ENCODE results near the gene NELFCD. TPM values are rescaled to one million over a fixed set of nuclear protein-coding genes. Genes with fewer than 3 reads are reported as not detected.

NELFCD gene
- total and polyA plus RNA-seq, 9 of the 15 experiments (the other 6 are each of a cell fraction or from before 2014, with no cell fraction given) = 11.7 to 163 (median 96.5) TPM

DNA sequence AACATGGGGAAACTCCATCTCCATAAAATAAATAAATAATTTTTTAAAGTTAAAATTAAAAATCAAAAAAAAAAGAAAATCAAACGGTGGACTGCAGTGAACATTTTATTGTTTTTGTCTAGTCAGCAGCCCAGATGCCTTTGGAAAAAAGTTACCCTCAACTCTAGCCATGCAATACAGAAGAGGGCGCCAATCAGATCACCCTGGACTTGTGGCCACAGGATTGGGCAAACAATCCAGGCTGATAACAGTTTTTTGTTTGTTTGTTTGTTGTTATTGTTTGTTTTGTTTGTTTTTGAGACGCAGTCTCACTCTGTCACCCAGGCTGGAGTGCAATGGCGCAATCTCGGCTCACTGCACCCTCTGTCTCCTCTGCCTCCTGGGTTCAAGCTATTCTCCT is 30.5 kb upstream of the NELFCD start (continued):
- 0 out of 2 replicates have a peak, but pooled peaks have one; percentile 13 for TF ChIP-seq CEBPB (tag; IDR thresholded peaks at IDR 0.05)
- TF ChIP-seq, protein P1, sequence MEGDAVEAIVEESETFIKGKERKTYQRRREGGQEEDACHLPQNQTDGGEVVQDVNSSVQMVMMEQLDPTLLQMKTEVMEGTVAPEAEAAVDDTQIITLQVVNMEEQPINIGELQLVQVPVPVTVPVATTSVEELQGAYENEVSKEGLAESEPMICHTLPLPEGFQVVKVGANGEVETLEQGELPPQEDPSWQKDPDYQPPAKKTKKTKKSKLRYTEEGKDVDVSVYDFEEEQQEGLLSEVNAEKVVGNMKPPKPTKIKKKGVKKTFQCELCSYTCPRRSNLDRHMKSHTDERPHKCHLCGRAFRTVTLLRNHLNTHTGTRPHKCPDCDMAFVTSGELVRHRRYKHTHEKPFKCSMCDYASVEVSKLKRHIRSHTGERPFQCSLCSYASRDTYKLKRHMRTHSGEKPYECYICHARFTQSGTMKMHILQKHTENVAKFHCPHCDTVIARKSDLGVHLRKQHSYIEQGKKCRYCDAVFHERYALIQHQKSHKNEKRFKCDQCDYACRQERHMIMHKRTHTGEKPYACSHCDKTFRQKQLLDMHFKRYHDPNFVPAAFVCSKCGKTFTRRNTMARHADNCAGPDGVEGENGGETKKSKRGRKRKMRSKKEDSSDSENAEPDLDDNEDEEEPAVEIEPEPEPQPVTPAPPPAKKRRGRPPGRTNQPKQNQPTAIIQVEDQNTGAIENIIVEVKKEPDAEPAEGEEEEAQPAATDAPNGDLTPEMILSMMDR (IDR thresholded peaks at IDR 0.05 in 2 of 3, conservative IDR thresholded peaks at IDR 0.05 in 1 of 3; ENCODE audit: insufficient read depth in 2 of 3, low read depth in 1 of 3, low read length in 3 of 3) = 0 out of 6 replicates have a peak, but pooled peaks of 1 of the 3 experiments have one; percentile 19
- TF ChIP-seq MEF2D (tag; conservative IDR thresholded peaks at IDR 0.05; ENCODE audit: low read depth) = no peak
- TF ChIP-seq BCLAF1 (IDR thresholded peaks at IDR 0.05; ENCODE audit: borderline replicate concordance in 1 of 2, control insufficient read depth in 1 of 2, low read depth in 2 of 2, low read length in 1 of 2) = no peak

GRCh38 chr20:58953050-58953449 is 28.0 kb upstream of the NELFCD start:
- no peaks in the 10 kb centered on the region for H3K79me2 ChIP-seq (ENCODE audit: control insufficient read depth, insufficient read depth, low read length)
- TF ChIP-seq ZNF316 (IDR thresholded peaks at IDR 0.05) (peak; percentile 79), HDAC2 (IDR thresholded peaks at IDR 0.05) (no peak), C11orf30 (IDR thresholded peaks at IDR 0.05; ENCODE audit: low read depth) (peak; percentile 19; the same call in 1 of the 2 replicates), NELFE (IDR thresholded peaks at IDR 0.05; ENCODE audit: insufficient read depth, insufficient read length) (no peak), MEF2D (tag; conservative IDR thresholded peaks at IDR 0.05; ENCODE audit: low read depth) (no peak), ATF3 (IDR thresholded peaks at IDR 0.05) (no peak), ATF3 (CRISPR knock-in tag; conservative IDR thresholded peaks at IDR 0.05) (no peak)
- POLR2A ChIA-PET = no interaction called here
- H3K27ac ChIP-seq (ENCODE audit: extremely low read depth, low read depth, low read length) = no peak overlapping the region
- no peak overlapping the region for H3K4me3 ChIP-seq
- intact Hi-C loops (cut with micrococcal nuclease) = no loop called here
- H3K36me3 ChIP-seq (ENCODE audit: control insufficient read depth, insufficient read depth, low read length) = no peaks in the 10 kb centered on the region
- H3K9me3 ChIP-seq (replicated peaks; ENCODE audit: control insufficient read depth, insufficient read depth, low read depth, low read length) = no peaks in the 10 kb centered on the region
- DNase-seq (ENCODE audit: extremely low read depth in 1 of 4, low spot score in 3 of 4) = no peak
- no peak overlapping the region for H3K9ac ChIP-seq (ENCODE audit: insufficient read depth in 1 of 2, low read depth in 2 of 2, low read length in 2 of 2)
- ATAC-seq = no peak
- FAIRE-seq = no peak
- no TSS peak for BruUV-seq (replicated peaks)
- in situ Hi-C loops (cut with MboI) = no loop called here
- H3K9me1 ChIP-seq (ENCODE audit: control insufficient read depth, insufficient read depth, low read length) = no peaks in the 10 kb centered on the region
- H4K20me1 ChIP-seq (replicated peaks; ENCODE audit: control insufficient read depth, insufficient read depth, low read length) = no peaks in the 10 kb centered on the region
- peaks cover 18% of the 10 kb centered on the region in 2 experiments for H3K27me3 ChIP-seq (ENCODE audit: control insufficient read depth in 2 of 2, insufficient read depth in 2 of 2, low read length in 2 of 2)
- peaks cover 0 to 4% of the 10 kb centered on the region in 2 experiments; a peak in 1 of 5 replicates for H3K4me1 ChIP-seq (replicated peaks in 1 of 2; ENCODE audit: control insufficient read depth in 2 of 2, insufficient read depth in 2 of 2, low read length in 2 of 2)
- CTCF ChIA-PET (ENCODE audit: low intra/inter-chr PET ratio) = no interaction called here
- H2AFZ ChIP-seq (ENCODE audit: low read depth, low read length) = no peak overlapping the region
- H3K4me2 ChIP-seq (ENCODE audit: insufficient read depth, low read length) = no peak overlapping the region
